GM21515 (cell line): Measurements from ENCODE around the gene CLEC4G.
A peak's percentile ranks its signal among the peaks of the same experiment; 100 is the strongest.

Experiments used
- ATAC-seq: cut with Tn5 transposase; IDR thresholded peaks from one replicate; pipeline ENCODE4 v1.9.1; 2021; ENCODE audit not compliant: unreplicated experiment

The CLEC4G gene

GRCh38 chr19:7729831-7730285 lies 2.1 kb downstream of the CLEC4G start:
- no peak for ATAC-seq

- ATAC-seq, result no peak
These were observed 2.7 kb downstream of the CLEC4G start for GRCh38 chr19:7729211-7729610.

- no peak for ATAC-seq
These were observed 6.1 kb downstream of the CLEC4G start for GRCh38 chr19:7725791-7726190.

GRCh38 chr19:7722231-7722651 lies 9.7 kb downstream of the CLEC4G start:
- no peak for ATAC-seq

GRCh38 chr19:7720351-7720750 lies 11.6 kb downstream of the CLEC4G start:
- no peak for ATAC-seq

GRCh38 chr19:7718668-7719067 lies 13.2 kb downstream of the CLEC4G start:
- no peak for ATAC-seq

GRCh38 chr19:7716762-7717161 lies 15.1 kb downstream of the CLEC4G start:
- no peak for ATAC-seq

- no peak for ATAC-seq
These were observed 16.2 kb downstream of the CLEC4G start for GRCh38 chr19:7715671-7716070.

GRCh38 chr19:7710616-7711015 lies 21.3 kb downstream of the CLEC4G start:
- ATAC-seq, result no peak

GRCh38 chr19:7709932-7710460 lies 21.9 kb downstream of the CLEC4G start:
- ATAC-seq, result no peak

GRCh38 chr19:7706955-7707456 lies 24.9 kb downstream of the CLEC4G start:
- ATAC-seq, result no peak

GRCh38 chr19:7706188-7706954 lies 25.5 kb downstream of the CLEC4G start:
- ATAC-seq, result no peak

GRCh38 chr19:7705387-7706187 lies 26.3 kb downstream of the CLEC4G start:
- peak; percentile 45 for ATAC-seq

- no peak for ATAC-seq
These were observed 27.4 kb downstream of the CLEC4G start for GRCh38 chr19:7704280-7705060.

- ATAC-seq, result no peak
These were observed 28.6 kb downstream of the CLEC4G start for GRCh38 chr19:7703332-7703731.

- peak; percentile 34 for ATAC-seq
These were observed 30.1 kb downstream of the CLEC4G start, which contains the start of gene FCER2 for GRCh38 chr19:7701654-7702457. Gene FCER2 (minus strand): TSS chr19:7702131. CDS start chr19:7699760, 2,371 bp downstream.

GRCh38 chr19:7701049-7701653 lies 30.8 kb downstream of the CLEC4G start:
- ATAC-seq, result no peak

GRCh38 chr19:7699417-7700401 lies 32.2 kb downstream of the CLEC4G start:
- ATAC-seq, result no peak
